ENCODE results near the gene STXBP6. TPM values are rescaled to one million over a fixed set of nuclear protein-coding genes. Genes with fewer than 3 reads are reported as not detected.

STXBP6 gene
- total RNA-seq, 2 donors from 2014 or later: 20.1 to 28.3 TPM

DNA sequence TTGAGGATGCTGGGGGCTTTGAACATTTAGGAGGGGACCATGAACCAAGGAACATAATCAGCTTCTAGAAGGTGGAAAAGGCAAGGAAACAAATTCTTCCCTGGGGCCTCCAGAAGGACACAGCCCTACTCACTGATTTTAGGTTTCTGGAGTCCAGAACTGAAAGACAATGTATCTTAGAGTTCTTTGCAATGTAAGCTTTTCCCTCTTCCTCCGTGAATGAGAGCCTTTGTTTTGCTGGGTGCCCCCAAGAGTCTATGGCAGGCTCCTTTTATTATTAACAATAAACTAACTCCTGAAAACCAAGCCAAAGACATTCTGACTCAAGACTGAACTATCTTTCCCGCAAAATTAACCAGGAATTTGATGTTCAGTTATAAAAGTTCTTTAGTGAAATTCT, 204.1 kb downstream of the STXBP6 start:
- no peaks in the 10 kb centered on the region for H3K27me3 ChIP-seq
- no peak for ATAC-seq
- H3K27ac ChIP-seq: no peak overlapping the region
- intact Hi-C loops (cut with DNase I): no loop called here
- peaks cover 18% of the 10 kb centered on the region for H3K4me1 ChIP-seq
- 57 to 60% methylated on average over 2 of the region's 2 CpGs for WGBS, 2 donors
- H3K9me3 ChIP-seq: no peaks in the 10 kb centered on the region
- H3K36me3 ChIP-seq (replicated peaks in 1 of 2; ENCODE audit: insufficient read depth in 1 of 2, low read depth in 2 of 2): no peaks in the 10 kb centered on the region
- TF ChIP-seq POLR2A (IDR thresholded peaks at IDR 0.05): no peak
- TF ChIP-seq, protein P1, sequence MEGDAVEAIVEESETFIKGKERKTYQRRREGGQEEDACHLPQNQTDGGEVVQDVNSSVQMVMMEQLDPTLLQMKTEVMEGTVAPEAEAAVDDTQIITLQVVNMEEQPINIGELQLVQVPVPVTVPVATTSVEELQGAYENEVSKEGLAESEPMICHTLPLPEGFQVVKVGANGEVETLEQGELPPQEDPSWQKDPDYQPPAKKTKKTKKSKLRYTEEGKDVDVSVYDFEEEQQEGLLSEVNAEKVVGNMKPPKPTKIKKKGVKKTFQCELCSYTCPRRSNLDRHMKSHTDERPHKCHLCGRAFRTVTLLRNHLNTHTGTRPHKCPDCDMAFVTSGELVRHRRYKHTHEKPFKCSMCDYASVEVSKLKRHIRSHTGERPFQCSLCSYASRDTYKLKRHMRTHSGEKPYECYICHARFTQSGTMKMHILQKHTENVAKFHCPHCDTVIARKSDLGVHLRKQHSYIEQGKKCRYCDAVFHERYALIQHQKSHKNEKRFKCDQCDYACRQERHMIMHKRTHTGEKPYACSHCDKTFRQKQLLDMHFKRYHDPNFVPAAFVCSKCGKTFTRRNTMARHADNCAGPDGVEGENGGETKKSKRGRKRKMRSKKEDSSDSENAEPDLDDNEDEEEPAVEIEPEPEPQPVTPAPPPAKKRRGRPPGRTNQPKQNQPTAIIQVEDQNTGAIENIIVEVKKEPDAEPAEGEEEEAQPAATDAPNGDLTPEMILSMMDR (IDR thresholded peaks at IDR 0.05): no peak
- DNase-seq: no peak
- H3K4me3 ChIP-seq: no peak overlapping the region

DNA sequence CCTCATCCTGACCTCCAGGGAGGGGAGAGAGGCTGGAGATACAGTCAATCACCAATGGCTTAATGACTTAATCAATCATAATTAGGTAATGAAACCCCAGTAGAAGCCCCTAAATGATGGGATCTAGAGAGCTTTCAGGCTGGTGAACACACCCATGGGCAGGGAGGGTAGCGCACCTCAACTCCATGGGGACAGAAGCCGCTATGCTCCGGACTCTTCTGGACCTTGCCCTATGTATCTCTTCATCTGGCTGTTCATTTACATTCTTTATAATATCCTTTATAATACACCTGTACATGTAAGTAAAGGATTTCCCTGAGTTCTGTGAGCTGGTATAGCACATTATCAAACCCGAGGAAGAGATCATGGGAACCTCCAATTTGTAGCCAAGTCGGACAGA, 205.9 kb downstream of the STXBP6 start:
- no peak for DNase-seq
- TF ChIP-seq, protein P1 (IDR thresholded peaks at IDR 0.05): no peak
- TF ChIP-seq POLR2A (IDR thresholded peaks at IDR 0.05): no peak
- no peaks in the 10 kb centered on the region for H3K9me3 ChIP-seq
- WGBS, 2 donors: 94 to 96% methylated on average over 5 of the region's 5 CpGs
- no peak for ATAC-seq
- H3K36me3 ChIP-seq (replicated peaks in 1 of 2; ENCODE audit: insufficient read depth in 1 of 2, low read depth in 2 of 2): no peaks in the 10 kb centered on the region
- no peak overlapping the region for H3K27ac ChIP-seq
- H3K4me3 ChIP-seq: no peak overlapping the region
- intact Hi-C loops (cut with DNase I): no loop called here
- H3K27me3 ChIP-seq: no peaks in the 10 kb centered on the region
- peaks cover 35% of the 10 kb centered on the region for H3K4me1 ChIP-seq

DNA sequence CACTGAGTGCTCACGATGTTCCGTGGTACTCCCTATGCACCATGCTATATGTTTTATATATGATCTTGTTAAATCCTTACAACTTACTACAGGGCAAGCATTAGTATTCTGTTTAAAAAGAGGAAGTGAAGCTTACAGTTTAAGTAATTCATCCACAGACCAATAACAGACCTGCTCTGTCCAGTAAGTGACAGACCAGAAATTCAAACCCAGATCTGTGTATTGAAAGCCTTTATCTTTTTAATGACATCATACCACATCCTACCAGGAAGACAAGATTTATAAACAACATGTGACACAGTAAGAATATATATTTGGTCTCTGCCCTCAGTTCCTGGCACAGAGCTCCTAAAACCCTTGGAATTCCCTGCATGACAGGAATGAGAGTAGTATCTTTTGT, 206.5 kb downstream of the STXBP6 start:
- Histone ChIP-seq H3K9me3 (no peaks in the 10 kb centered on the region), H3K36me3 (replicated peaks in 1 of 2; ENCODE audit: insufficient read depth in 1 of 2, low read depth in 2 of 2) (no peaks in the 10 kb centered on the region), H3K27me3 (no peaks in the 10 kb centered on the region), H3K4me1 (peaks cover 40% of the 10 kb centered on the region), H3K27ac (no peak overlapping the region), H3K4me3 (no peak overlapping the region)
- ATAC-seq (no peak), DNase-seq (no peak)
- intact Hi-C loops (cut with DNase I): no loop called here
- WGBS, 2 donors: 68 to 89% methylated on average over 2 of the region's 2 CpGs
- TF ChIP-seq, protein P1 (IDR thresholded peaks at IDR 0.05): no peak
- no peak for TF ChIP-seq POLR2A (IDR thresholded peaks at IDR 0.05)

DNA sequence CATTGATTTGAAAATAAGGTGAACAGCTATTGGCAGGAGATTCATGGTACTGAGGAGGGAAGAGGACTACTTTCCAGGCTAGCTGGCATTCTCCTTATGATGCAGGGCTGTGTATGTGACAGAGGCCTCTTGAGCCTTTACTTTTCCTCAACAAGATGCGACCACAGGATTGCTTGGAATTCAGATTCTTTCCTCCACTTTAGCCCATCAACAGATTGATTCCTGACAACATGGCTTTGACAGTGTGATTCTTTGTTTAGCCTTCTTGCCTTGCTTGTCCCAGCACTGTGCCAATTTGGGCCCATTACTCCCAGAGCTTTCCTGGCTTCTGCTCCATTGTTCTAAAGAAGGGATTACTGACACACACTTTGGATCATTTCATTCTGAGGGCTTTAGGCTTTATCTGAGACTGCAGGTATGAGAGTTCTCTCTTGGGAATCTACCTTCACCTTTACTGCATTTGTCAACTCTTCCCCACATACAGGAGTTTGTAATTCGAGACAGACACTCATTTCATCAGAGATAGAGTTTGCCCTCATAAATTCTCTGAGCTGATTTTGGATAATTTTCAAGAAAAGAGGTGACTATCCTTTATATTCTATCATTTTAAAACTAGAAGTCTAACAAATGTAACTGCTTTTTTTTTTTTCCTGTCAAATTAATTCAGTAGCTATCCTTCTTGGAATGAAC, 209.6 kb downstream of the STXBP6 start:
- H3K36me3 ChIP-seq (replicated peaks in 1 of 2; ENCODE audit: insufficient read depth in 1 of 2, low read depth in 2 of 2): no peaks in the 10 kb centered on the region
- ATAC-seq (no peak), DNase-seq (no peak)
- no peak for TF ChIP-seq POLR2A (IDR thresholded peaks at IDR 0.05)
- TF ChIP-seq, protein P1 (IDR thresholded peaks at IDR 0.05): no peak
- no peaks in the 10 kb centered on the region for H3K27me3 ChIP-seq
- 87 to 88% methylated on average over 2 of the region's 2 CpGs for WGBS, 2 donors
- H3K9me3 ChIP-seq: no peaks in the 10 kb centered on the region
- H3K4me3 ChIP-seq: no peak overlapping the region
- H3K4me1 ChIP-seq: peaks cover 31% of the 10 kb centered on the region
- H3K27ac ChIP-seq: peak overlapping the region in 3 of 4 donors; percentile 7 to 46 (median 11)
- intact Hi-C loops (cut with DNase I): no loop called here

All from body of pancreas (tissue), 4 donors.